ENCODE measurements around the gene PYDC1.

The PYDC1 gene

GRCh38 chr16:31186930-31187807 lies 29.8 kb downstream of the PYDC1 start:
- no peak for TF ChIP-seq CTCF (IDR thresholded peaks at IDR 0.05; ENCODE audit: borderline replicate concordance, insufficient read depth, low read depth, low read length)

GRCh38 chr16:31186176-31186575 lies 30.8 kb downstream of the PYDC1 start:
- no peak overlapping the region for H3K4me3 ChIP-seq (ENCODE audit: low read depth, low read length)
- TF ChIP-seq CTCF (IDR thresholded peaks at IDR 0.05; ENCODE audit: borderline replicate concordance, insufficient read depth, low read depth, low read length): no peak

More at GRCh38 chr16:31186930-31187807, 29.8 kb downstream of the PYDC1 start:
- no peak overlapping the region for H3K4me3 ChIP-seq (ENCODE audit: low read depth, low read length)

- no peak for TF ChIP-seq CTCF (IDR thresholded peaks at IDR 0.05; ENCODE audit: borderline replicate concordance, insufficient read depth, low read depth, low read length)
- H3K4me3 ChIP-seq (ENCODE audit: low read depth, low read length): no peak overlapping the region
Observed at GRCh38 chr16:31185339-31185738, 31.6 kb downstream of the PYDC1 start.

GRCh38 chr16:31184888-31185287 lies 32.0 kb downstream of the PYDC1 start:
- H3K4me3 ChIP-seq (ENCODE audit: low read depth, low read length): no peak overlapping the region
- no peak for TF ChIP-seq CTCF (IDR thresholded peaks at IDR 0.05; ENCODE audit: borderline replicate concordance, insufficient read depth, low read depth, low read length)

- no peak overlapping the region for H3K4me3 ChIP-seq (ENCODE audit: low read depth, low read length)
- no peak for TF ChIP-seq CTCF (IDR thresholded peaks at IDR 0.05; ENCODE audit: borderline replicate concordance, insufficient read depth, low read depth, low read length)
Observed at GRCh38 chr16:31183432-31184428, 33.2 kb downstream of the PYDC1 start.

- no peak for TF ChIP-seq CTCF (IDR thresholded peaks at IDR 0.05; ENCODE audit: borderline replicate concordance, insufficient read depth, low read depth, low read length)
- peak overlapping the region; percentile 73 for H3K4me3 ChIP-seq (ENCODE audit: low read depth, low read length)
Observed at GRCh38 chr16:31182391-31182790, 34.5 kb downstream of the PYDC1 start.
